GM21723 (cell line): ENCODE data around the gene GREM1.

Experiments
- ATAC-seq: cut with Tn5 transposase; IDR thresholded peaks from one replicate; pipeline ENCODE4 v1.9.1; 2021; ENCODE audit warnings: mild to moderate bottlenecking, moderate library complexity; ENCODE audit not compliant: unreplicated experiment

The GREM1 gene

DNA sequence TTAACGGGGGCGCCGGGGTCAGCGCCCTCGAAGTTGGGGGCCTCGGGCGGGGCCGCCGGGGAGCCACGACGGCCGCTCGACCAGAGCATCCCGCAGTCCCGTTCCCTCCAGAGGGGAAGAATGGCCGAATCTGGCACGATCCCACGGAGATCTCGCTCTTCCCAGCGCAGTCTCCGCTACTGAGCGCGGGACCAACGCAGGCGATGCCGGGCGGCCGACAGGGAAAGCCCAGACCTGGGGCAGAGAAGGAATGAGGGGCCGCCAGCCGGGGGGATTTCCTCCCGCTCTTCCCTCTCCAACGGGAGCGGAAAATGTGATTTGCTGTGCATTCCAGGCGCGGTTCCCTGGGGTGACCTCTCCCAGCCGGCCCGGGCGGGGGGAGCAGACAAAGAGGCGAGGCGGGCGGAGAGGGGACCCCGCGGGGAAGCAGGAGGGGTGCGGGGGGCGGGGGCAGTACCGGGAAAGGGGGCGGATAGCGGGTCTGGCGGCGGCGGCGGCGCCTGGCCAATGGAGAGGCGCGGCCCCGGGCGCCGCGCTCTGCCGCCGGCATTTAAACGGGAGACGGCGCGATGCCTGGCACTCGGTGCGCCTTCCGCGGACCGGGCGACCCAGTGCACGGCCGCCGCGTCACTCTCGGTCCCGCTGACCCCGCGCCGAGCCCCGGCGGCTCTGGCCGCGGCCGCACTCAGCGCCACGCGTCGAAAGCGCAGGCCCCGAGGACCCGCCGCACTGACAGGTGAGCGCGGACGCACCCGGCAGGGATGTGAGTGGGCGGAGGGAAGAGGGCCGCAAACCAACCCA is at the start of gene GREM1:
TSS of gene GREM1 (plus strand) at position 579 of the 801 bp plus-strand sequence. CDS start 12,687 bp downstream, outside the sequence.
- ATAC-seq: no peak

- ATAC-seq: no peak
Measured at GRCh38 chr15:32668942-32669341, 48.9 kb upstream of the GREM1 start.

DNA sequence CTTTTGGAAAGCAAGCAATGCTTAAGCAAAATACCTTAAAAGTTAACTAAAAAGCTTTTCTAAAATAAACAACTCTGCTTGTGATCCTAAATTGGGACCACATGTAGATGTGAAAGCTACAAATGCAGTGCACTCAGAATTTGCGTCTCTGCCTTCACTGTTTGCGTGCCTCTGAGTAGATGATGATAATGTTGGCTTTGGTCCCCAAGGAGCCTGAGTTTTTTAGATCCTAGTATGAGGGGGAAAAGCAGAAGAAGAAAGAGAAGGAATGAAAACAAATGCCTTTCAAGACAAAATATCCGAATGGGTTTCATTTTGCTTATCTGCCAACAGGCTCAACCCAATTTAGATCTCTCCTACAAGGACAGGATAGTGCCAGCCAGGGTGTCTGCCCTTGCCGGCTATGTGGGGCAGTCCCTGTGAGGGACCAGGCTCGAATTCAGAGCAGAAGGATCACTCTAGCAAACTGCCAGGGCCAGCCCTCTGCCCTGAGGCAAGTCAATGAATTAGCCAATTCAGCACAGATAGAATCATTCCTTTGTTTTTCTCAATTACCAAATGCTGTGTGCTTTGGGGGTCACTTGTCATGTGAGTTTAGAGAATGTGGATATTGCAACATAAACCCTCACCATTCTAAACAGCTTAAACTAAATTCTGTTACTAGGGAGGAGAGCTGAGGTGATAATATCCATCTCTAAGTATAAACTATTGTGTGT is 47.8 kb upstream of the GREM1 start:
- no peak for ATAC-seq

- no peak for ATAC-seq
Measured at GRCh38 chr15:32670623-32671022, 47.2 kb upstream of the GREM1 start.

- no peak for ATAC-seq
Measured at GRCh38 chr15:32671339-32672325, 46.2 kb upstream of the GREM1 start.

DNA sequence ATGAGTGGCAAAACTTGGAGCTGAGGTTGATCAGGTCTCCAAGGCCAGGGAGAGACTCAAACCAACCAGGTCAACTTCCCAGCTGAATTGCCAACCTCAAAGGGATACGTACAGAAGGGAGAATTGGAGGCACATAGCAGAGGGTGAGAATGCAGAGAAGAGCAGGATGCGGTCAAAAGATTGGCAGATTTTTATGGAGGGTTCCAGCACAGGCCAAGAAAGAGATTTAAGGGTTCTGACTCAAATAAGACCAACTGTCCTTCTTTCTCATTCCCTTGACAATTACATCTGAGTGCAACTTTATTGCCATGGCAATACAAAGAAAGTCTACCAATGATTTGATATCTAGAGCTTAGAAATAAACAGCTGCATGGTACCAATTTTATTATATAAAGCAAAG is 43.1 kb upstream of the GREM1 start:
- no peak for ATAC-seq

DNA sequence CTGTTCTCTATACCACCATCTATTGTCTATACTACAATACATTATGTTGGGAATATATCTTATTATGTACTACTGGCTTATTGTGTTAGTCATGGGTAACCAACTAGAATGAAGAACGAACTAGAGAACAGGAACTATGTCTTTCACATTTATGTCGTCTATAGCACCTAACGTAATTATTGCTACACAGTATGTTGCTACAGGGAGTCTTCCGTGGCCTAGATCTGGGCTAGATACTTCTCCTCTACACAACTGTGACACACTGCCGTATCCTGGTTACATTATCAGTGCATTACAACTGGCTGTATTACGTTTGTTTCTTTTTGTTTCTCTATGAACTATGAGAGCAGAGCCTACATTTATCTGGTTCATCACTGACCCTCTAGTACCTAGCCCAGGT is 42.3 kb upstream of the GREM1 start:
- no peak for ATAC-seq

DNA sequence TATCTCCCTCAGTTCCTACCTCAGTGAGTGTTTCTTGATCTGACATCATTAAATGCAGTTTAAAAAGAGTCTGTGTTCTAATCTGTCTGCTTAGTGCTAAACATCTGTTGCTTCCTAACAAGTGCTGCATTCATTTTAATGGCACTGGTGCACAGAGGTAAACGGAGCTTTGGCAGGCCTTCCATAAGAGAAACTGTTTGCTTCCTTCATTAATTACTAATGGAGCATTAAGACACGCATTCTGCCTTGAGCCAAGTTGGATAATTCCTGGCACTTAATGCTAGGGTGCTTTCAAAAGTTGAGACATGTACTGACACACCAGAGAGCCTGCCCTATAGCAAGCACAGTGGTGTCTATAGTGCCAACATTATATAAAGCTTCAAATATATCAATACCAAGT is 41.6 kb upstream of the GREM1 start:
- no peak for ATAC-seq

GRCh38 chr15:32677238-32677750 is 40.5 kb upstream of the GREM1 start:
- no peak for ATAC-seq

- no peak for ATAC-seq
Measured at GRCh38 chr15:32679298-32679690, 38.5 kb upstream of the GREM1 start.

DNA sequence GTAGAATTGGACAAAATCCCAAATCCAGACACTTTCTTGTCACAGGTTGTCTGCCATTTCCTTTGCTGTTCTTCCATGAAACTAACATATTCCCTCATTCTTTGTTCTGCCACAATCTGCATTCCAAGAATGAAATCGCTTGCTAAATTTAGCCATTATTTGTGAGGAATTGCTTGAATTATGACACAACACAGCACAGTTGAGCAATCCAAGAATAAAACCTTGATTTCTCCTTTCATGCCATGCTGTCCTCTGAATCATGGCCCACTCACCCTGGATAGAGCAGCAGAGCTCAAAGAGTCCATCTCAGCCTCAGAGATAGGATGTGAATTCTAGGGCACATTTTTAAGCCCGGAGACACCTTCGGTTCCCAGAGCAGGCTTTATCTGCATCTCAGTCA is 35.2 kb upstream of the GREM1 start:
- ATAC-seq: no peak

- ATAC-seq: no peak
Measured at GRCh38 chr15:32682977-32683630, 34.7 kb upstream of the GREM1 start.

GRCh38 chr15:32683906-32684584 is 33.8 kb upstream of the GREM1 start:
- ATAC-seq: no peak

- ATAC-seq: no peak
Measured at GRCh38 chr15:32685576-32685975, 32.2 kb upstream of the GREM1 start.

GRCh38 chr15:32687556-32687955 is 30.2 kb upstream of the GREM1 start:
- ATAC-seq: no peak

GRCh38 chr15:32688151-32688639 is 29.6 kb upstream of the GREM1 start:
- no peak for ATAC-seq

GRCh38 chr15:32690941-32691688 is 26.7 kb upstream of the GREM1 start:
- ATAC-seq: no peak

DNA sequence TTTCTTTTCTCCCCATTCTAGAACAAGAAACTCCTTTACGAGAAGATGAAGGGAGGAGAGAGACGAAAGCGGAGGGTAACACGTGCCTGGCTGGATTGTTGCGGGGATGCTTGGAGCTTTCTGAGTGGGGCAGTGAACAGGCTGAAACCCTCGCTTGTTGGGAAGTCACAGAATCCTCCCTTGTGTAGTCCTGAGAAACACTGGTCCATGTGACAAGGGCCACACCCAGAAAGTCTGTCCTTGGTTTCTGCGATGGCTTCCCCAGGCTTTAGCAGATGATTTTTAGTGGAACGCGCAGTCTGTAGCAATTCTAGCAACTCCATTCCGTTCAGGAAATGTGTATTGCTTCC is 26.1 kb upstream of the GREM1 start:
- no peak for ATAC-seq

GRCh38 chr15:32692286-32692685 is 25.5 kb upstream of the GREM1 start:
- no peak for ATAC-seq
